ENCODE data around the gene B3GNT2. TPM values are rescaled to one million over a fixed set of nuclear protein-coding genes. Genes with fewer than 3 reads are reported as not detected.

Gene B3GNT2
- total RNA-seq, 1 donor from 2014 or later: 7.7 TPM

DNA sequence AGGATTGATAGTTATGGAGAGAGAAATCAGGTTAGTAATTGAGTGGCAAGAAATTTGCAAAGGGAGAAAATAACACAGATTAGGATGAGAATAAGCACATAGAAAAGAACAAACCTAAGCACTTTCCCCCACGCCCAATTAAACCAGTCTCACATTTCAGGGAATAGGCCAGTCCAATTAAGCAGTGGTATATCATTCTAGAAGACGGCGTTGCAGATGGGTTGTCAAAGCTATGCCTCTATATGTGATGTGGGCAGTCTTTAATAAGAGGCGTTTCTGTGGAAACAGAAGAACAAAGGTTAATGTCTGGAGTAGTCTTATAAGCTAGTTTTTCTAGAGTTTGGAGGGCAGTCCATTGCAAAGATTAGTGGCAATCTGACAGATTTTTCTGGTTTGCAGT lies 61.6 kb downstream of the B3GNT2 start:
- peaks cover 3% of the 10 kb centered on the region for H3K9me3 Mint-ChIP-seq
- TF ChIP-seq, protein P1, sequence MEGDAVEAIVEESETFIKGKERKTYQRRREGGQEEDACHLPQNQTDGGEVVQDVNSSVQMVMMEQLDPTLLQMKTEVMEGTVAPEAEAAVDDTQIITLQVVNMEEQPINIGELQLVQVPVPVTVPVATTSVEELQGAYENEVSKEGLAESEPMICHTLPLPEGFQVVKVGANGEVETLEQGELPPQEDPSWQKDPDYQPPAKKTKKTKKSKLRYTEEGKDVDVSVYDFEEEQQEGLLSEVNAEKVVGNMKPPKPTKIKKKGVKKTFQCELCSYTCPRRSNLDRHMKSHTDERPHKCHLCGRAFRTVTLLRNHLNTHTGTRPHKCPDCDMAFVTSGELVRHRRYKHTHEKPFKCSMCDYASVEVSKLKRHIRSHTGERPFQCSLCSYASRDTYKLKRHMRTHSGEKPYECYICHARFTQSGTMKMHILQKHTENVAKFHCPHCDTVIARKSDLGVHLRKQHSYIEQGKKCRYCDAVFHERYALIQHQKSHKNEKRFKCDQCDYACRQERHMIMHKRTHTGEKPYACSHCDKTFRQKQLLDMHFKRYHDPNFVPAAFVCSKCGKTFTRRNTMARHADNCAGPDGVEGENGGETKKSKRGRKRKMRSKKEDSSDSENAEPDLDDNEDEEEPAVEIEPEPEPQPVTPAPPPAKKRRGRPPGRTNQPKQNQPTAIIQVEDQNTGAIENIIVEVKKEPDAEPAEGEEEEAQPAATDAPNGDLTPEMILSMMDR (conservative IDR thresholded peaks at IDR 0.05): no peak
- no peaks in the 10 kb centered on the region for H3K27me3 Mint-ChIP-seq (ENCODE audit: low read depth)
- no peaks in the 10 kb centered on the region for H3K36me3 Mint-ChIP-seq (ENCODE audit: low read depth)
- no peak overlapping the region for H3K27ac Mint-ChIP-seq (ENCODE audit: unreplicated experiment)
- DNase-seq (ENCODE audit: low read depth, low spot score): no peak
- no peak overlapping the region for H3K4me3 Mint-ChIP-seq
- H3K4me1 Mint-ChIP-seq: no peaks in the 10 kb centered on the region

DNA sequence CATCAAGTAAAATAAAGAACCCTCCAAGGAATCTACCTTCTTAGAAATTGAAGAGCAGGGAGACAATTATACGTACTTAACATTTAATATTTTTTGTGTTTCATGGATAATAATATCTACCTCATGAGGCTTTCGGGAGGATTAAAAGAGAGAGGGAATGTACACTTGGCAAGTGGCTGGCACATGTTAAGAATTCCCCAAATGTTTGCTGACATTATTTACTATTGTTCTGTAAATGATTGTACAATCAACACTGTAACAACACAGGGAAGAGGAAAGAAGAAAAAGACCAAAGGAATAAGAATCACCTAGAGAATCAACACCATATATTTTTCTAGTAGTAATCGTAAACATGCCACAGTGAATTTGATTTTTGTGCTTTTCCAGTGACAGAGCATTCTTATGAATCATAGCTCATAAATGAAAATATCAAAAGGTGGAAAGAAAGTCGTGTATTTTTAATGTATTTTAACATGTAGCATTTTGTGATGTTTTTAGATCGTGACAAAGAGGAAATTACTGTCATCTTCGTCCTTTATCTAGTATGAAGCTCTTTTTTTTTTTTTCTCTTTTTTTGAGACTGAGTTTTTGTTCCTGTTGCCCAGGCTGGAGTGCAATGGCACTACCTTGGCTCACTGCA lies 67.3 kb downstream of the B3GNT2 start:
- Mint-ChIP-seq H3K4me1 (peaks cover 5% of the 10 kb centered on the region), H3K36me3 (ENCODE audit: low read depth) (no peaks in the 10 kb centered on the region), H3K27me3 (ENCODE audit: low read depth) (no peaks in the 10 kb centered on the region), H3K4me3 (no peak overlapping the region), H3K9me3 (peaks cover 2% of the 10 kb centered on the region), H3K27ac (ENCODE audit: unreplicated experiment) (no peak overlapping the region)
- DNase-seq (ENCODE audit: low read depth, low spot score): no peak
- TF ChIP-seq, protein P1 (conservative IDR thresholded peaks at IDR 0.05): no peak

DNA sequence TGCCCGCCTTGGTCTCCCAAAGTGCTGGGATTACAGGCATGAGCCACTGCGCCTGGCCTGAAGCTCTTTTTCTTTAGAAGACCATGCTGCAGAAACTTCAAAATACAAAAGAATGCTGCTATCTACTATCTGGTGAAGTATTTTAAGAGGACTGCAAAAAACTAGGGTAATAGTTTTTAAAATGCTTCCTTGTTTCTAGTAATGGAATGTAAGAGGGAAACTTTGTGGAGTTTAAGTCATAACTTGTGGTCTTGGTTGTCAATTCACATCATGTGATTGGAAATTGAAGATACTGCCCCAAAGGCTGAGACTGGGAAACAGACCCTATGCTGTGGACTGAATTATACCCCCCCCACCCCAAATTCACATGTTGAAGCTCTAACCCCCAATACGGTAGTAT lies 68.3 kb downstream of the B3GNT2 start:
- H3K27me3 Mint-ChIP-seq (ENCODE audit: low read depth): no peaks in the 10 kb centered on the region
- no peaks in the 10 kb centered on the region for H3K36me3 Mint-ChIP-seq (ENCODE audit: low read depth)
- H3K4me1 Mint-ChIP-seq: peaks cover 5% of the 10 kb centered on the region
- H3K9me3 Mint-ChIP-seq: peaks cover 5% of the 10 kb centered on the region
- DNase-seq (ENCODE audit: low read depth, low spot score): no peak
- H3K27ac Mint-ChIP-seq (ENCODE audit: unreplicated experiment): no peak overlapping the region
- TF ChIP-seq, protein P1 (conservative IDR thresholded peaks at IDR 0.05): no peak
- no peak overlapping the region for H3K4me3 Mint-ChIP-seq

DNA sequence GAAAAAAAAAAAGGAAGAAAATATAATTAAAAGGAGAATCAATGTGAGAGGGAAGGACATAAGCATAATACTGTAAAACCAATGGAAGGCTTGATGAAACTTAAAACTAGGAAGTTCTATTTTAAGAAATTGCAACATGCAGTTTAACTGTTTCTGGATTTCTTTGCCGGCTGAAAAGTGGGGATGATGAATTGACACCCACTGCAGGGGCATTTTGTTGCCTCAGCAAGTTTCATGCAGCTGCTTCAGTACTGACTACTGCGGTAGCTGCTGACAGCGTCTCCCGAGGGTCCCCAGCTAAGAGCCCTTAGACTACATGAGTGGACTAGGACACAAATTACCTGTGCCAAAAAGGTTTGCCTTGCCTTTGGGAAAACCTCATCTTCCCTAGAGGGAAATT lies 69.2 kb downstream of the B3GNT2 start:
- no peaks in the 10 kb centered on the region for H3K27me3 Mint-ChIP-seq (ENCODE audit: low read depth)
- TF ChIP-seq, protein P1 (conservative IDR thresholded peaks at IDR 0.05): no peak
- peaks cover 5% of the 10 kb centered on the region for H3K4me1 Mint-ChIP-seq
- H3K9me3 Mint-ChIP-seq: peaks cover 10% of the 10 kb centered on the region
- no peaks in the 10 kb centered on the region for H3K36me3 Mint-ChIP-seq (ENCODE audit: low read depth)
- H3K27ac Mint-ChIP-seq (ENCODE audit: unreplicated experiment): no peak overlapping the region
- no peak for DNase-seq (ENCODE audit: low read depth, low spot score)
- H3K4me3 Mint-ChIP-seq: no peak overlapping the region

DNA sequence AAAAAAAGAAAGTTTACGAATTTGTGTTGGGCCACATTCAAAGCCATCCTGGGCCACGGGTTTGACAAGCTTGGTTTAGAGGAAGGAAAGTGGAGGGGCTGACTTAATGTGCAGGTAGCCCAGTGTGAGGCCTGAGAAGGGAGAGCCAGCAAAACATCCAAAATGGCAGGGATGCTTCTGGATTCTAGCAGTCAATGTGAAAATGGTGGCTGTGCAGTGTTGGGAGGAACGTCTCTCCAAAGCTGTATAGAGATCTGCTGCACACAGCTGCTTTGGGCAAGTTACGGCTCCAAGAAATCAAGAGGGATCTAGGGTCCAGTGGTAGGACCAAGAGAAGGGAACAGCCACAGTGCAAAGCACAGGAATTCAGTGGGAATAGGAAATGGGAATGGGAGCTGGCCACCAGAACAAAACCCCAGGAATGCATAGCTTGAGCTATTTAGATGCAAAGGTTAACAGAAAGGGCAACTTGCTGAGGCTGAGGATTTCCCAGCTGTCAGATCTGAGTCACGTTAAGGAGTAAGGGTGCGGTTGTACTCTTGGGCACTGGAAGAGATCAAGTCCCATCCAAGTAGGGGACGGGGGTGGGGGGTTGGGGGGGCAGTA lies 70.6 kb downstream of the B3GNT2 start:
- no peak for DNase-seq (ENCODE audit: low read depth, low spot score)
- no peaks in the 10 kb centered on the region for H3K36me3 Mint-ChIP-seq (ENCODE audit: low read depth)
- H3K9me3 Mint-ChIP-seq: peaks cover 10% of the 10 kb centered on the region
- no peak overlapping the region for H3K27ac Mint-ChIP-seq (ENCODE audit: unreplicated experiment)
- TF ChIP-seq, protein P1 (conservative IDR thresholded peaks at IDR 0.05): no peak
- H3K4me1 Mint-ChIP-seq: peaks cover 5% of the 10 kb centered on the region
- no peak overlapping the region for H3K4me3 Mint-ChIP-seq
- H3K27me3 Mint-ChIP-seq (ENCODE audit: low read depth): no peaks in the 10 kb centered on the region

Measured in neural crest cell (in vitro differentiated cells).